Stimulated activated naive B cell treated with anti-CD40 and anti-IgM and Interleukin-4, amounts not matched to agents 10 μg/mL and 1 μg/mL and 100 μg/mL, for 72 hours (primary cell): ENCODE measurements around the gene DYNC1I1.

Experiments used
- ATAC-seq, 2 donors: fragments of 150-1000 bp; cut with Tn5 transposase; replicated peaks; 2 replicates each; pipeline ENCODE4 v1.10.0; 2021; ENCODE audit warnings: moderate library complexity in 1 of 2
- DNase-seq: peaks from one replicate; pipeline ENCODE4 v3.0.0; 2021
- H3K27ac Mint-ChIP-seq: one replicate; pipeline ENCODE4 v1.8.0; 2022; ENCODE audit warnings: mild to moderate bottlenecking, mixed read lengths
- H3K27me3 Mint-ChIP-seq, 2 donors: one replicate each; pipeline ENCODE4 v1.8.0; 2022; ENCODE audit warnings: mixed read lengths in 2 of 2
- H3K36me3 Mint-ChIP-seq, 2 donors: one replicate each; pipeline ENCODE4 v1.8.0; 2022; ENCODE audit warnings: mixed read lengths in 2 of 2, mild to moderate bottlenecking in 1 of 2
- H3K4me1 Mint-ChIP-seq, 2 donors: one replicate each; pipeline ENCODE4 v1.8.0; 2022; ENCODE audit warnings: mixed read lengths in 2 of 2, mild to moderate bottlenecking in 1 of 2
- H3K4me3 Mint-ChIP-seq, 2 donors: one replicate each; pipeline ENCODE4 v1.8.0; 2022; ENCODE audit warnings: mild to moderate bottlenecking in 2 of 2, mixed read lengths in 2 of 2, moderate library complexity in 1 of 2
- H3K9me3 Mint-ChIP-seq, 2 donors: one replicate each; pipeline ENCODE4 v1.8.0; 2022; ENCODE audit warnings: mixed read lengths in 2 of 2, mild to moderate bottlenecking in 1 of 2

The DYNC1I1 gene

DNA sequence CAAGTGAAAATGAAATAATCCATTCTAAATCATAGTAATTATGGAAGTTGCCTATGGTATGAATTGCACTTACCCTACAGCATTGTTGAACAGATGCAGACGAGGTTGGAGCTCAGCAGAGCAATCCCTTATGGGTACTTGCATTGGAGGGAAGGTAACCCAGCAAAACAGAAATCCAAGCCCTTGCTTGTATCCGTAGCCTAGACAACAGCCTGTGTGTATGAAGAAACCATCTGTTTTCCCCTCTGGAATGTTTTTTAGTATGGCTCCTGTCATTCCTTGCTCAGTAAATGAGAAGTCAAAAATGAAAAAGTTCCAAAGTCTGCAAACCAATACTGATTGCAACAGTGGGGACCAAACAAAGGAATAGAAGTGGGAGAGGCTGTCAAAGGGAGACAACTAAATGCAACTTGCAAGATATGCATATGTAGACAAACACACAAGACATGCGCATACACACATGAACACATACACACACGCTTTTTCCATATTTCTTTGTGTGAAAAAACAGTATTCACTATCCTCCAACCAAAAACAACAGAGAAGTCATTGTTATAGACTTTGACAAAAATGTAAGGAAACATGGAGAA, 260.8 kb downstream of the DYNC1I1 start:
- Mint-ChIP-seq H3K4me1 (no peaks in the 10 kb centered on the region), H3K4me3 (no peak overlapping the region), H3K27ac (no peak overlapping the region), H3K36me3 (no peaks in the 10 kb centered on the region), H3K27me3 (peaks cover 0 to 7% of the 10 kb centered on the region in 2 donors), H3K9me3 (no peaks in the 10 kb centered on the region)
- DNase-seq (no peak), ATAC-seq (no peak)

DNA sequence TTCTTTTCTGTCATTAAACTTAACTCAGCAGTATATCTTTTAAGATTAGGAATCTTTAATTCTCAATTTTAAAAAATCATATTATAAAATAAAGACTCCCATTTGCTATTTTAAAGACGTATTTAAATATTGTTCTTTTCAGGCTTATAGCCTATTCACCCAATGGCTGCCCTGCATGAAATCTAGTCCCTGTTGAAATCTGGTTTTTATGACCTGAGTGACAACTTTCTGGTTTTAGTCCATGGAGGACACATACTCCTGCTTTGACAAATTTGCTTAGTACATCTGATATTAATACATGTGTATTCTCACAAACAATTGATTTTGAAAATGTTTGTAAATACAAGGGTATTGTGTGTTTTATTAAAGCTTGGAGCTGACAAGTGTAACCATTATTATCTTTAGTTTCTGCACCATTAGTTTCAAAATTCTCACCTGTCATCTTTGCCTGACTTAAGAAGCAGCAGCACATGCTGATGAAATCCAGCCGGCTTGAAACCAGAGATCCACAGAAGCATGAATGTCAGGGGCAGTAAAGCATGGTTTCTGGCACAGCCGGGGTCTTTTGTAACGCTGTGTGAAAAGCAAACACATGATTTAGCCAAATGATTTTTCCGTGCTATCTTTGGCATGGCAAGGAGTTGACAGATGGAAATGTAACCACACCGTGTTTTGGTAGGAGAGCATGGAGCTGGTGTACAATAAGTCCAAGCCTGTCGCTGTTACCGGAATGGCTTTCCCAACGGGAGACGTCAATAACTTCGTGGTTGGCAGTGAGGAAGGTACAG, 262.8 kb downstream of the DYNC1I1 start:
- peaks cover 2 to 7% of the 10 kb centered on the region in 2 donors for H3K27me3 Mint-ChIP-seq
- no peak overlapping the region for H3K27ac Mint-ChIP-seq
- no peak overlapping the region for H3K4me3 Mint-ChIP-seq
- no peak for DNase-seq
- ATAC-seq, result no peak
- no peaks in the 10 kb centered on the region for H3K4me1 Mint-ChIP-seq
- no peaks in the 10 kb centered on the region for H3K9me3 Mint-ChIP-seq
- no peaks in the 10 kb centered on the region for H3K36me3 Mint-ChIP-seq

- H3K27me3 Mint-ChIP-seq, result peaks cover 4 to 5% of the 10 kb centered on the region in 2 donors
- H3K27ac Mint-ChIP-seq, result no peak overlapping the region
- DNase-seq (no peak), ATAC-seq (no peak)
- H3K36me3 Mint-ChIP-seq, result no peaks in the 10 kb centered on the region
- H3K4me3 Mint-ChIP-seq, result no peak overlapping the region
- no peaks in the 10 kb centered on the region for H3K4me1 Mint-ChIP-seq
- no peaks in the 10 kb centered on the region for H3K9me3 Mint-ChIP-seq
Measured at GRCh38 chr7:96040250-96040772, 268.0 kb downstream of the DYNC1I1 start.

DNA sequence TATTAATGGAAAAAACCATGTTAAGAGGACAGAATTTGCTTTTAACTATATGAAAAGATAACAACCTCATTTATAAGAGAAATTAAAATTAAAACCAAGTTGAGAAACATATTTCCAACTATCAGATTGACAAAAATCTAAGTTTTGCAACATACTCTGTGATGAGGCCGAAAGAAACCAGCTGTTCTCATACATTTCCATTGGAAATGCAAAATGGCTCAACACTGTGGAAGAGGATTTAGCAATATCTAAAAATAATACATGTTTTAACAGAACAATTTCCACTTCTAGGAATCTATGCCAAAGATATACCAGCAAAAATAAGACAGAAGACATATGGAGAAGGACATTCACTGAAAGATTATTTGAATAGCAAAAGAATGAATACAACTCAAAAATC, 268.8 kb downstream of the DYNC1I1 start:
- Mint-ChIP-seq H3K27ac (no peak overlapping the region), H3K4me1 (no peaks in the 10 kb centered on the region), H3K27me3 (peaks cover 4 to 5% of the 10 kb centered on the region in 2 donors), H3K9me3 (no peaks in the 10 kb centered on the region), H3K36me3 (no peaks in the 10 kb centered on the region), H3K4me3 (no peak overlapping the region)
- no peak for ATAC-seq
- no peak for DNase-seq

GRCh38 chr7:96045181-96045580, 272.8 kb downstream of the DYNC1I1 start:
- peaks cover 3% of the 10 kb centered on the region in 2 donors for H3K27me3 Mint-ChIP-seq
- no peak overlapping the region for H3K4me3 Mint-ChIP-seq
- H3K4me1 Mint-ChIP-seq, result no peaks in the 10 kb centered on the region
- ATAC-seq (no peak), DNase-seq (no peak)
- H3K27ac Mint-ChIP-seq, result no peak overlapping the region
- H3K36me3 Mint-ChIP-seq, result no peaks in the 10 kb centered on the region
- no peaks in the 10 kb centered on the region for H3K9me3 Mint-ChIP-seq

- no peak overlapping the region for H3K4me3 Mint-ChIP-seq
- H3K4me1 Mint-ChIP-seq, result no peaks in the 10 kb centered on the region
- DNase-seq, result no peak
- no peak for ATAC-seq
- no peaks in the 10 kb centered on the region for H3K36me3 Mint-ChIP-seq
- H3K9me3 Mint-ChIP-seq, result no peaks in the 10 kb centered on the region
- H3K27ac Mint-ChIP-seq, result no peak overlapping the region
- no peaks in the 10 kb centered on the region for H3K27me3 Mint-ChIP-seq
Measured at GRCh38 chr7:96045919-96046318, 273.6 kb downstream of the DYNC1I1 start.

GRCh38 chr7:96052289-96052688, 279.9 kb downstream of the DYNC1I1 start:
- Mint-ChIP-seq H3K9me3 (no peaks in the 10 kb centered on the region), H3K4me3 (no peak overlapping the region), H3K27ac (no peak overlapping the region), H3K27me3 (peaks cover 3 to 6% of the 10 kb centered on the region in 2 donors), H3K4me1 (no peaks in the 10 kb centered on the region), H3K36me3 (no peaks in the 10 kb centered on the region)
- DNase-seq (no peak), ATAC-seq (no peak)

GRCh38 chr7:96052860-96053470, 280.6 kb downstream of the DYNC1I1 start:
- peaks cover 6 to 7% of the 10 kb centered on the region in 2 donors for H3K27me3 Mint-ChIP-seq
- no peaks in the 10 kb centered on the region for H3K9me3 Mint-ChIP-seq
- ATAC-seq (no peak), DNase-seq (no peak)
- H3K4me3 Mint-ChIP-seq, result no peak overlapping the region
- no peak overlapping the region for H3K27ac Mint-ChIP-seq
- no peaks in the 10 kb centered on the region for H3K36me3 Mint-ChIP-seq
- no peaks in the 10 kb centered on the region for H3K4me1 Mint-ChIP-seq

- Mint-ChIP-seq H3K27me3 (peaks cover 12 to 14% of the 10 kb centered on the region in 2 donors), H3K36me3 (no peaks in the 10 kb centered on the region), H3K27ac (no peak overlapping the region), H3K4me1 (no peaks in the 10 kb centered on the region), H3K4me3 (no peak overlapping the region), H3K9me3 (no peaks in the 10 kb centered on the region)
- ATAC-seq (no peak), DNase-seq (no peak)
Measured at GRCh38 chr7:96055717-96056116, 283.4 kb downstream of the DYNC1I1 start.

GRCh38 chr7:96059075-96059474, 286.7 kb downstream of the DYNC1I1 start:
- no peak for ATAC-seq
- Mint-ChIP-seq H3K4me3 (no peak overlapping the region), H3K4me1 (no peaks in the 10 kb centered on the region), H3K36me3 (no peaks in the 10 kb centered on the region), H3K27me3 (peaks cover 19 to 21% of the 10 kb centered on the region in 2 donors), H3K27ac (no peak overlapping the region), H3K9me3 (no peaks in the 10 kb centered on the region)
- no peak for DNase-seq

DNA sequence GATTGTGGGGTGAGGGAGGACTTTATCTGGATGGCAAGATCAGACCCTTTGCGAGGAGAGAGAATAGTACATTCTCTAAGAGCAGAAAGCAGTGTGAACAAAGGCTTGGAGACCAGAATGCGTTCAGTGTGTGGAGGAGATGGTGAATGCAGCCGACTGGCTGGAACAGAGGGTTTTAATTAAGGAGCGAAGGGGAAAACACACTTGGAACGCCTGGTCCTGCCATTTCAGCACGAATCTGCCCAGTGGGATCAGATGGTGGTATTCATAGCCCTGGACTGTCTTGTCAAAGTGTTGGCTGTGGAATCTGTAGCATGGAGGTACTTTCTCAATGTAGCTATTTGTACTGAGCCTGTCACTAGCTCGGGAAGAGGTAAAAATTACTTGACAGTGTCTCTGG, 288.7 kb downstream of the DYNC1I1 start:
- ATAC-seq (no peak), DNase-seq (no peak)
- Mint-ChIP-seq H3K4me1 (no peaks in the 10 kb centered on the region), H3K4me3 (no peak overlapping the region), H3K36me3 (no peaks in the 10 kb centered on the region), H3K27me3 (peaks cover 13 to 20% of the 10 kb centered on the region in 2 donors), H3K9me3 (no peaks in the 10 kb centered on the region), H3K27ac (no peak overlapping the region)

- Mint-ChIP-seq H3K4me1 (no peaks in the 10 kb centered on the region), H3K9me3 (no peaks in the 10 kb centered on the region), H3K27me3 (peaks cover 13 to 24% of the 10 kb centered on the region in 2 donors), H3K36me3 (no peaks in the 10 kb centered on the region), H3K27ac (no peak overlapping the region), H3K4me3 (no peak overlapping the region)
- DNase-seq (no peak), ATAC-seq (no peak)
Measured at GRCh38 chr7:96061844-96062243, 289.5 kb downstream of the DYNC1I1 start.

- H3K9me3 Mint-ChIP-seq, result no peaks in the 10 kb centered on the region
- ATAC-seq (no peak), DNase-seq (no peak)
- H3K4me1 Mint-ChIP-seq, result no peaks in the 10 kb centered on the region
- no peaks in the 10 kb centered on the region for H3K36me3 Mint-ChIP-seq
- H3K27me3 Mint-ChIP-seq, result peaks cover 20 to 21% of the 10 kb centered on the region in 2 donors
- no peak overlapping the region for H3K27ac Mint-ChIP-seq
- no peak overlapping the region for H3K4me3 Mint-ChIP-seq
Measured at GRCh38 chr7:96067321-96067720, 295.0 kb downstream of the DYNC1I1 start.

- Mint-ChIP-seq H3K9me3 (no peaks in the 10 kb centered on the region), H3K4me1 (no peaks in the 10 kb centered on the region), H3K4me3 (no peak overlapping the region), H3K27ac (no peak overlapping the region), H3K36me3 (no peaks in the 10 kb centered on the region), H3K27me3 (peaks cover 15 to 20% of the 10 kb centered on the region in 2 donors)
- ATAC-seq, result no peak
- no peak for DNase-seq
Measured at GRCh38 chr7:96069401-96069800, 297.0 kb downstream of the DYNC1I1 start.

DNA sequence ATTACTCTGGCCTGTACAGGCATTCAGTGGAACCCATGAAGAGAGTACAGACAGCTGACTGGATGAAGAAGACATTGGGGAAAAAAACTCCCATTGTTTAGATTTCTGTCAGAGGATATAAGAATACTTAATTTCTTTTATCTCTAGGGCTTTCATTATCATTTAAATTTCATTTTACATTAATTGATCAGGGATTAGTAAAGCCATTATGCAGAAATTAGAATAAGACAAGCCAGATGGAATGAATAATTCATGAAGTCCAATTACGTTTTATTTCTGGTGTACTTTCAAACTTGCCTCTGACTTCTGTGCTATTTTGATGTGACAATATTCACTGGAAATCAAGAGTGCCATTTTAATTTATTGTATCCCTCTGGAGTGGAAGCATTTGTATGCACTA, 302.5 kb downstream of the DYNC1I1 start:
- Mint-ChIP-seq H3K4me3 (no peak overlapping the region), H3K27ac (no peak overlapping the region), H3K36me3 (no peaks in the 10 kb centered on the region), H3K4me1 (peaks cover 4 to 9% of the 10 kb centered on the region in 2 donors), H3K9me3 (no peaks in the 10 kb centered on the region), H3K27me3 (peaks cover 22% of the 10 kb centered on the region in 2 donors)
- no peak for ATAC-seq
- DNase-seq, result no peak
